ENCODE results near the gene ZNF200. TPM values are rescaled to one million over a fixed set of nuclear protein-coding genes. Genes with fewer than 3 reads are reported as not detected.

Gene ZNF200
- total RNA-seq, 4 donors from 2014 or later, result 4.9 to 13.0 (median 7.4) TPM

- in situ Hi-C loops (cut with MboI; ENCODE audit: low pct_ligation_motif_present in 1 of 4, low pct_unique_long_range_greater_than_20kb in 1 of 4, low sequenced_read_pairs in 3 of 4) (no loop called here), intact Hi-C loops (cut with DNase I; ENCODE audit: low total_unique reads) (no loop called here)
- no peak overlapping the region for H3K27ac ChIP-seq
Observed at GRCh38 chr16:3189869-3190268, 45.1 kb downstream of the ZNF200 start.

GRCh38 chr16:3188925-3189825, 45.8 kb downstream of the ZNF200 start:
- H3K36me3 ChIP-seq, result no peaks in the 10 kb centered on the region
- DNase-seq, result no peak
- intact Hi-C loops (cut with DNase I; ENCODE audit: low total_unique reads), result no loop called here
- in situ Hi-C loops (cut with MboI; ENCODE audit: low pct_ligation_motif_present in 1 of 4, low pct_unique_long_range_greater_than_20kb in 1 of 4, low sequenced_read_pairs in 3 of 4), result no loop called here
- 12% methylated on average over 56 of the region's 61 CpGs; no CpG with 5 or more reads in 1 of the 2 donors for WGBS, 2 donors (ENCODE audit: low coverage in 1 of 2)
- TF ChIP-seq EP300 (IDR thresholded peaks at IDR 0.05; ENCODE audit: low read depth) (no peak), POLR2A (IDR thresholded peaks at IDR 0.05) (no peak), POLR2AphosphoS5 (IDR thresholded peaks at IDR 0.05) (no peak)
- TF ChIP-seq, protein P1, sequence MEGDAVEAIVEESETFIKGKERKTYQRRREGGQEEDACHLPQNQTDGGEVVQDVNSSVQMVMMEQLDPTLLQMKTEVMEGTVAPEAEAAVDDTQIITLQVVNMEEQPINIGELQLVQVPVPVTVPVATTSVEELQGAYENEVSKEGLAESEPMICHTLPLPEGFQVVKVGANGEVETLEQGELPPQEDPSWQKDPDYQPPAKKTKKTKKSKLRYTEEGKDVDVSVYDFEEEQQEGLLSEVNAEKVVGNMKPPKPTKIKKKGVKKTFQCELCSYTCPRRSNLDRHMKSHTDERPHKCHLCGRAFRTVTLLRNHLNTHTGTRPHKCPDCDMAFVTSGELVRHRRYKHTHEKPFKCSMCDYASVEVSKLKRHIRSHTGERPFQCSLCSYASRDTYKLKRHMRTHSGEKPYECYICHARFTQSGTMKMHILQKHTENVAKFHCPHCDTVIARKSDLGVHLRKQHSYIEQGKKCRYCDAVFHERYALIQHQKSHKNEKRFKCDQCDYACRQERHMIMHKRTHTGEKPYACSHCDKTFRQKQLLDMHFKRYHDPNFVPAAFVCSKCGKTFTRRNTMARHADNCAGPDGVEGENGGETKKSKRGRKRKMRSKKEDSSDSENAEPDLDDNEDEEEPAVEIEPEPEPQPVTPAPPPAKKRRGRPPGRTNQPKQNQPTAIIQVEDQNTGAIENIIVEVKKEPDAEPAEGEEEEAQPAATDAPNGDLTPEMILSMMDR (IDR thresholded peaks at IDR 0.05), result no peak
- H3K4me3 ChIP-seq, result peak overlapping the region in 1 of 4 donors; percentile 1
- peaks cover 5 to 24% (median 18%) of the 10 kb centered on the region in 4 donors for H3K4me1 ChIP-seq
- peaks cover 100% of the 10 kb centered on the region for H3K27me3 ChIP-seq
- H3K9me3 ChIP-seq, result no peaks in the 10 kb centered on the region
- no peak overlapping the region for H3K27ac ChIP-seq

More at GRCh38 chr16:3189869-3190268, 45.1 kb downstream of the ZNF200 start:
- 23 to 31% methylated on average over 9 to 11 of the region's 11 CpGs for WGBS, 2 donors (ENCODE audit: low coverage in 1 of 2)
- no peak for DNase-seq
- no peaks in the 10 kb centered on the region for H3K9me3 ChIP-seq
- no peak overlapping the region for H3K4me3 ChIP-seq
- no peaks in the 10 kb centered on the region for H3K36me3 ChIP-seq
- TF ChIP-seq, protein P1 (IDR thresholded peaks at IDR 0.05), result no peak
- TF ChIP-seq EP300 (IDR thresholded peaks at IDR 0.05; ENCODE audit: low read depth), result no peak
- TF ChIP-seq POLR2A (IDR thresholded peaks at IDR 0.05), result no peak
- TF ChIP-seq POLR2AphosphoS5 (IDR thresholded peaks at IDR 0.05), result no peak
- H3K27me3 ChIP-seq, result peaks cover 100% of the 10 kb centered on the region
- peaks cover 5 to 24% (median 18%) of the 10 kb centered on the region in 4 donors for H3K4me1 ChIP-seq

GRCh38 chr16:3188675-3188924, 46.4 kb downstream of the ZNF200 start:
- Histone ChIP-seq H3K9me3 (no peaks in the 10 kb centered on the region), H3K27me3 (peaks cover 100% of the 10 kb centered on the region), H3K4me1 (peaks cover 5 to 27% (median 19%) of the 10 kb centered on the region in 4 donors), H3K27ac (no peak overlapping the region), H3K4me3 (peak overlapping the region in 1 of 4 donors; percentile 2), H3K36me3 (no peaks in the 10 kb centered on the region)
- in situ Hi-C loops (cut with MboI; ENCODE audit: low pct_ligation_motif_present in 1 of 4, low pct_unique_long_range_greater_than_20kb in 1 of 4, low sequenced_read_pairs in 3 of 4) (no loop called here), intact Hi-C loops (cut with DNase I; ENCODE audit: low total_unique reads) (no loop called here)
- DNase-seq, result no peak
- TF ChIP-seq, protein P1 (IDR thresholded peaks at IDR 0.05), result no peak
- TF ChIP-seq EP300 (IDR thresholded peaks at IDR 0.05; ENCODE audit: low read depth) (no peak), POLR2AphosphoS5 (IDR thresholded peaks at IDR 0.05) (no peak), POLR2A (IDR thresholded peaks at IDR 0.05) (no peak)
- WGBS, 2 donors (ENCODE audit: low coverage in 1 of 2), result 8% methylated on average over 13 of the region's 13 CpGs; no CpG with 5 or more reads in 1 of the 2 donors

DNA sequence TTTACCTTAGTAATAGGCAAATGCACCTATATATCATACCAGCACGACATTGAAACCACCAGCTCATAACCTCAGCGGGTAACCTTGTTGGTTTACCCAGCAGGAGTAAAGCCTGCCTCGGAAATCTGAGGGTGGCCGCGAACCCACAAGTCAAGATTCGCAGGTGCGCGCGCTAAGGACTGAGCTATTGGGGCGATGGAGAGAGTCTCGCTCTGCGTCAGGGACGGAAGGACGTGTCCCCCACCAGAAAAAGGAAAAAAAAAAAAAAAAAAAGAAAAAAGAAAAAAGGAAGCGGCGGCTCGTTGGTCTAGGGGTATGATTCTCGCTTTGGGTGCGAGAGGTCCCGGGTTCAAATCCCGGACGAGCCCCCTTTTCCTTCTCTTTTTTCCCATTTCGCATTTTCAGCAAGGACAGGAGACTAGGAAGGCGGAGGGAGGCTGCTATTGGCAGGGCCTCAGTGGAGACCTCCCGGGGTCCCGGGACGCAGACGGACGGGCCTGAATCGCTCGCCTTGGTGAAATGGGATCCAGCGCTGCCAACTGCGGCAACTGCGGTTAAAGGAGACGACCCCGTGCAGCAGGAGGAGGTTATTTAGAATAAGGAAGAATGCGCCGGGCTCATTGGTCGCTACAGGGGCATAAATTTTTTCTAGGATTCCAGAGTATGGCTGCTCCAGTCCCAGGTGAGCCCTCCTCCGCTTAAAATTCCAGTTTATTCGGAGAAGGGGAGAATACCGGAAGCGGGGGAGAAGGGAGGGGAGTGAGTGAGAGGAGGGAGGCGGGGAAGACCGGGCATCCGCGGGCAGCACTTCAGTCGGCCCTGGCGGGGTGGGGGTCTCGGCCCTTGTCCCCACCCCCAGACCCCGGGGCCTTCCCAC, 46.9 kb downstream of the ZNF200 start, which contains the start of gene OR1F1:
OR1F1 (plus strand) TSS at position 407 of the 877 bp plus-strand sequence.
- DNase-seq, result no peak
- intact Hi-C loops (cut with DNase I; ENCODE audit: low total_unique reads), result no loop called here
- TF ChIP-seq EP300 (IDR thresholded peaks at IDR 0.05; ENCODE audit: low read depth) (no peak), POLR2AphosphoS5 (IDR thresholded peaks at IDR 0.05) (no peak), POLR2A (IDR thresholded peaks at IDR 0.05) (no peak)
- TF ChIP-seq, protein P1 (IDR thresholded peaks at IDR 0.05), result no peak
- Histone ChIP-seq H3K27ac (no peak within 1 kb of the TSS), H3K27me3 (peaks cover 100% of the 10 kb centered on the region), H3K4me1 (peaks cover 5 to 33% (median 25%) of the 10 kb centered on the region in 4 donors), H3K4me3 (peak within 1 kb of the TSS in 1 of 4 donors; percentile 2), H3K36me3 (no peaks in the 10 kb centered on the region), H3K9me3 (no peaks in the 10 kb centered on the region)
- 6 to 7% methylated on average over 6 to 51 of the region's 51 CpGs for WGBS, 2 donors (ENCODE audit: low coverage in 1 of 2)
- in situ Hi-C loops (cut with MboI; ENCODE audit: low pct_ligation_motif_present in 1 of 4, low pct_unique_long_range_greater_than_20kb in 1 of 4, low sequenced_read_pairs in 3 of 4), result no loop called here
